Thyroid gland (tissue), 4 donors: Measurements from ENCODE around the gene WDR93.

Experiments
- CTCF ChIP-seq, 6 experiments: fragments of 200-600 bp in 3 of 6; fragments of 450-650 bp in 3 of 6; sonication (generic) in 3 of 6; IDR thresholded peaks; one replicate each; pipeline ENCODE4 v1.5.1; 2016 to 2019; ENCODE audit warnings: antibody characterized with exemption in 6 of 6, mild to moderate bottlenecking in 2 of 6, inconsistent platforms in 1 of 6, moderate library complexity in 1 of 6
- POLR2A ChIP-seq, 2 donors: fragments of 450-650 bp; IDR thresholded peaks; one replicate each; pipeline ENCODE4 v1.6.1; 2017; ENCODE audit warnings: antibody characterized with exemption in 2 of 2, mild to moderate bottlenecking in 2 of 2, moderate library complexity in 1 of 2

DNA sequence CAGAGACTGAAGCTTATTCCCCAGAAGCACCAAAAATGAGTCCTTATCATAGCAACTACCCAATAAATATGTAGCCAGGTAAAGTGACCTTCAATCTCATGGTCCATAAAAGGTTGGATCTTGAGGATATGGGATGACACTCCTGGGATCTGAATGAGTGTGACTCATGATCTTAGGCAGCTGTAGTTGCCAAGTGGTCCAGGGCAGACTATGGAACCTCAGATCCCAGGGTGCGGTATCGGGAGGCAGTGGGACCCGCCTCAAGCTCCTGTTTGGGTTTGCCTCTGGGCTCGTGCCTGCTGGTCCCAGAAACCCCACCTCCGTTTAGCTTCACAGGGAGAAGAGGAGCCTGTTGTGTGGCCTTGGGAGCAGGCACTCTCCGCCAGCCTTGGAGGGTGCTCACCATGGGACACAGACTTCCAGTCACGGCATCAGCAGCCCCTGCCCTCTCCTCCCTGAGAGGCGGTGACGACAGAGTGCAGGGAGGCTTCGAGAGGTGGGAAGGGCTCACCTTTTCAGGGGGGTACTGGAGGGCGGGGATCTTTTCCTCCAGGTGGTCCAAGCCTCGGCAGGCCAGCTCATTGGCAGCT lies 19.5 kb upstream of the WDR93 start:
- TF ChIP-seq CTCF (IDR thresholded peaks at IDR 0.05), result no peak
- no peak for TF ChIP-seq POLR2A (IDR thresholded peaks at IDR 0.05)
